ENCODE data around the gene ARHGDIG. TPM values are rescaled to one million over a fixed set of nuclear protein-coding genes. Genes with fewer than 3 reads are reported as not detected.

Gene ARHGDIG
- total RNA-seq, 1 donor from 2014 or later = not detected

GRCh38 chr16:280991-281659, 734 bp downstream of the ARHGDIG start:
- DNase-seq (ENCODE audit: low spot score) = no peak

GRCh38 chr16:281660-282255, 1.4 kb downstream of the ARHGDIG start:
- no peak for DNase-seq (ENCODE audit: low spot score)

DNA sequence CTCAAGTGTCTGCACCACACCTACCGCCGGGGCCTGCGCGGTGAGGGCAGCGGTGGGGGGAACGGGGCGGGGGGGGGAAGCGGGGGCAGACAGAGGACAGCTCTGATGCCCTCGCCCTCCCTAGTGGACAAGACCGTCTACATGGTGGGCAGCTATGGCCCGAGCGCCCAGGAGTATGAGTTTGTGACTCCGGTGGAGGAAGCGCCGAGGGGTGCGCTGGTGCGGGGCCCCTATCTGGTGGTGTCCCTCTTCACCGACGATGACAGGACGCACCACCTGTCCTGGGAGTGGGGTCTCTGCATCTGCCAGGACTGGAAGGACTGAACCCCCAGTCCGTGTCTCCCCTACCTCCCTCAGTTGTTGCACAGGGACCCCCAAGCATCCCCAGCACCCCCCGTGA, 2.1 kb downstream of the ARHGDIG start:
- no peak for DNase-seq (ENCODE audit: low spot score)

DNA sequence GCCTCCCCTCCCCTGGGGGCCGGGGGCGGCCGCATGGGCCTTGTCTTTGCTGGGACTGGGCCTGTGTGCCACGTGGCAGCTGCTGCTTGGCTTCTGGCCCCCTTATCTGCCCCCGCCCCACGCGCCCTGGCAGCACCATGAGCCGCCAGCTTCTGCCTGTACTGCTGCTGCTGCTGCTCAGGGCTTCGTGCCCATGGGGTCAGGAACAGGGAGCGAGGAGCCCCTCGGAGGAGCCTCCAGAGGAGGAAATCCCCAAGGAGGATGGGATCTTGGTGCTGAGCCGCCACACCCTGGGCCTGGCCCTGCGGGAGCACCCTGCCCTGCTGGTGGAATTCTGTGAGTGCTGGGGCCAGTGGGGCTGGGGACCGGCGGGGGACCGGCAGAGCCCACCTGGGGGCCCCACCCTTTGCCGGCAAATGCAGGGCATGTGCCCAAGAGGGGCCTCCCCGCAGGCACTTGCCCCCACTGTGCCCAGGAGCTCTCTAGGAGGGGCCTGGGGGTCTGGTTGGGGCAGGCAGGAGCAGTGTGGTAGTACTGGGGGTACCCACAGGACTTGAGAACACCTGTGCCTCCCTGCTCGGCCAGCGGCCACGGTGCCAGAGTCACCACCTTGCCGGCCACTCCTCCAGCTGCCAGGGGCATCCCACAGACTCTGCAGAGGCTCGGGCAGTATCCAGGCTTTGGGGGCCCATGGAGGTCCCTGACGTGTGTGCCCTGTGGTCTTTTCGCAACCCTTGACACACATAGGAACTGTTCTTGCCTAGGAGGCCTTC, 2.8 kb downstream of the ARHGDIG start, which contains the start of gene PDIA2:
TSS of gene PDIA2 (plus strand) at position 132 of the 773 bp plus-strand sequence. CDS start at position 138, 6 bp downstream.
- DNase-seq (ENCODE audit: low spot score) = no peak

GRCh38 chr16:284204-285120, 4.1 kb downstream of the ARHGDIG start:
- DNase-seq (ENCODE audit: low spot score) = no peak

- DNase-seq (ENCODE audit: low spot score) = no peak
Measured at GRCh38 chr16:285146-286055, 5.0 kb downstream of the ARHGDIG start.

GRCh38 chr16:286491-287297, 6.3 kb downstream of the ARHGDIG start:
- DNase-seq (ENCODE audit: low spot score) = no peak

DNA sequence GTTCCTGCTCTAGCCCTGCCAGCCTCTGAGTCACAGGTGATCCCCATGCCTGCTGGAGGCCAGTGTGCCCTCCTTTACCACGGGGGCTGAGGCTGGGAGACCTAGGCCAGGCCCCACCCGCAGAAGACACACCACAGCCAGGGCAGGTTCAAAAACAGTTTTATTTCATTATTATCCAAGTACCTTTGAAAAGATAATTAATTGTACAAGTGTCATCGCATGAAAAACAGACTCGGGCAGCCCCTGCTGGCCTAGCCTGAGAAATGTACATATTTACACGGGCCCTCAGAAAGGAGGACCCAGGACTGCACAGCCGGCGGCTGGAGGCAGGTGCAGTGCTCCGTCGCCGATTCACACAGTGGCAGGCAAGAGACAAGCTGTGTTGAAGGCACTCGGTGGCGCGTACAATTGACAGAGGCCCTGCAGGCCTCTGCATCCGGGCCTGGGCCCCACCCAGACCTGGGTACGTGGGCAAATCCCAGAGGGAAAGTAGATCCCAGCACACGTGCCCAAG, 7.0 kb downstream of the ARHGDIG start:
- no peak for DNase-seq (ENCODE audit: low spot score)

DNA sequence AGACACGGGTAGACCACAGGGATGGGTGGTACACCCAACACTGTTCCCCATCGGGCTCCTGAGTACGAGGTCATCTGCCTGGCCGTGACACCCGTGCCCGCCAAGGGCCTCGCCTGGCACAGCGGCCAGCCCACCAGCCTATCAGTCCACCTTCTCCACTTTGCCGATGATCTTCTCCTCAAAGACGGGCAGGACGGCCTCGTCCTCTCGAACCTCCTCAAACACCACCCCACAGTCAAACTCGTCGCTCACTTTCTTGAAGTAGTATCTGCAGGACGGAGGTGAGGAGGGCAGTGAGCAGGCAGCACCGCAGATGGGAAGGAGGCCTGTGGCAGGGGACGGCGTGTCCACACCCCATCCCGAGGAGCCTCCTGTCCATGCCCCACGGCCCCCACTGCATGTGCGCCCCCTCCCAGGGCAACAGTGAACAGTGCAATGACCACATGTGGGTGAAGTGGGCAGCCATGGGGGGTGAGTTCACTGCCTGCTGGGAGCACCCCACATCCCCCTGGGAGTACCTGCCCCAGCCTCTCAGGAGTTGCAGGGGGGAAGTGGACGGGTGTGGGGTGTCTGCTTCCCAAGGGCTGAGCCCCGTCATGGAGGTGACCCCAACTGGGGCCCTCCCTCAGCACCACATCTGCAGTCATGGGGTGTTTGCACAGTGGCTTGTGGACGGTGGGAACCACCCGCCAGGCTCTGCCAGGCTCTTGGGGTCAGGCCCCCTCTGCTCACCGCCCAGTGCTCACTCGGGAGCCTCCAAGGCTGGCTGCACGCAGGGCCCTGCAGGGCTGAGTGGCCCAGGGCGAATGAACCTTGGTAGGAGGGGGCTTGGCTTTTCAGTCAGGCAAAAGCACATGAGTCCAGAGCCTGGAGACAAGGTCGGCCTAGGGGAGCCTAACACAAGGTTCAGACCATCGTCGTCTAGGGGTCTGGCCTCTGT, 7.9 kb downstream of the ARHGDIG start:
- DNase-seq (ENCODE audit: low spot score) = no peak

DNA sequence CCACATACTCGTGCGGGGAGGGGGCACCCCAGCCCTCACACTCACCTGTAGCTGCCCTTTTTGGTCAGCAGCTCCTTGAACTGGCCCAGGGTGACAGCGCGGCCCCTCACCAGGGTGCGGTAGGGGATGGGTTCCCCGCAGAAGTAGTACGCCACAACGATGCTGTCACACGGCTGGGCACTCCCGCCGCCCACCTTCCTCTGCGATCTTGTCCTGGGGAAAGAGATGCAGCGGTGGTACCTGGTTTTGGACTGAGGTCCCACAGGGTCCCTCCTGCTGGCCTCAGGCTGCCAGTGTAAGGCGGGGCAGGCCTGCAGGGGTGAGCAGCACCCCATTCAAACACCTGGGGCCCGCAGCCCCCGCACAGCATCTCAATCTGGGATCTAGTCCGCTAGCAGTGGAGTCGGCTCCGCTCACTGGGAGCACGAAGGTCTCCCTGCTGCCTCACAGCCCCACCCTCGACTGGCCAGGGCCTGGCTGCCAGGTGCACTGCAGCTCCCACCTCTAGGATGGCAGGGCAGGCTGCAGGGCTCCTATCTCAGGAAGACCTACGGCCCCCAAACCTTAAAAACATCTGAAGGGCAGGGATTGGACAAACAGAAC, 9.1 kb downstream of the ARHGDIG start:
- DNase-seq (ENCODE audit: low spot score) = no peak

GRCh38 chr16:290015-290680, 9.8 kb downstream of the ARHGDIG start:
- no peak for DNase-seq (ENCODE audit: low spot score)

DNA sequence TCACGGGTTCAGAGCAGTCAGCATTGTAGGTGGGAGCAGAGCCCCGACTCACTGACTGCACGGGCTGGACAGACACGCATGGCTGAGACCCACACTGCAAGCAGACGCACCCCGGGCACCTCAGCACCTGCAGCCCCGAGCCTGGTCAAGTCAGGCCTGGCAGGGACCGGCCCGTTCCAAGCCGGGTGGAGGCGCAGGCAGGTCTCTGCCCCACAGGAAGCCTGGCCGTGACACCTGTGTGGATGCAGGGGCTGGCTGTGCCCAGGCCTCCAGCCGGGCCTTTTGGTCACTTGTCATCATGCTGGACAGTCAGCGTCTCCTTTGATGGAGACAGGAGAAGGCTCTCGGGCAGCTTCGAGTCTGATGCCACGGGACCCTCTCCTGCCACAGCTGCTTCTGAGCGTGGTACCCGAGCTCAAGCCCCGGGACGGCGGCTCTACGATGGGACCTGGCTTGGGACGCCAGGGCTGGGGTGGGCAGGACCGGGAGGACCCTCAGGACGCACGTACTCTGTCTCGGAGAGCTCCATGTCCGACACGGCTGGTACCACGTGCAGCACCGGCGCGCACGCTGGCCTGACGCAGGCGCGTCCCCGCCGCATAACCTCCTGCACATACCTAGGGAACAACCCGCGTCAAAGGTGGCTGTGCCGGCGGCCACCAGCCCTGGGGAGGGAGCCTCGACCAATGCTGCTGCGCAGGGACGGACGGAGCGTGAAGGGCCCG, 10.5 kb downstream of the ARHGDIG start:
- no peak for DNase-seq (ENCODE audit: low spot score)

DNA sequence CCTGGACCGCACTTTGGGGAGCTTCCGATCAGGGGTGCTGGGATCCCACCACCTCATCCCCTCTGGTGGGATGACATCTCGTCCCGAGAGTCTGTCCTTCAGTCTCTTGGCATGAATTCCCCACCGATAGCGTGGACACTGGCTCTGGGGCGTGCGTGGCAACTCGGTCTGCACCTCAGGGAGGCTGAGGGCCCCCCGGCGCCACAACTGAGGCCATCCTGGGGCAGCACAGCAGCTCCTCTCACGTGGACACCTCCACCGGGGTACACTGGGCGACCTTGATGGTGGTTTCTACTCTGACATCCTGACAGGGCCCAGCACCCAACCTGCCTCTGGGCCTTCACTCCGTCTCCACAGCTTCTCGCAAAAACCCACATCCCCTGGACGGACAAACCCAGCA, 11.1 kb downstream of the ARHGDIG start:
- DNase-seq (ENCODE audit: low spot score) = no peak

- DNase-seq (ENCODE audit: low spot score) = no peak
Measured at GRCh38 chr16:293043-293775, 12.8 kb downstream of the ARHGDIG start.

GRCh38 chr16:296276-296675, 15.9 kb downstream of the ARHGDIG start:
- no peak for DNase-seq (ENCODE audit: low spot score)

Measured in ureter (tissue), 1 donor.